LNCaP clone FGC (cell line): ENCODE measurements around the gene GLUL.

Experiments used
- DNase-seq: peaks from one replicate; pipeline ENCODE4 v3.0.0-alpha.2; 2011; ENCODE audit warnings: low read depth
- H3K4me3 ChIP-seq: 2 replicates; pipeline ENCODE4 v1.5.1; 2011; ENCODE audit warnings: mild to moderate bottlenecking, low read depth, low read length, control low read depth
- TF ChIP-seq, protein P1 (sequence below): IDR thresholded peaks from 2 replicates; pipeline ENCODE4 v1.5.1; 2012; ENCODE audit warnings: mild to moderate bottlenecking; ENCODE audit not compliant: control insufficient read depth, insufficient read depth; ENCODE audit errors: extremely low read depth

The GLUL gene

DNA sequence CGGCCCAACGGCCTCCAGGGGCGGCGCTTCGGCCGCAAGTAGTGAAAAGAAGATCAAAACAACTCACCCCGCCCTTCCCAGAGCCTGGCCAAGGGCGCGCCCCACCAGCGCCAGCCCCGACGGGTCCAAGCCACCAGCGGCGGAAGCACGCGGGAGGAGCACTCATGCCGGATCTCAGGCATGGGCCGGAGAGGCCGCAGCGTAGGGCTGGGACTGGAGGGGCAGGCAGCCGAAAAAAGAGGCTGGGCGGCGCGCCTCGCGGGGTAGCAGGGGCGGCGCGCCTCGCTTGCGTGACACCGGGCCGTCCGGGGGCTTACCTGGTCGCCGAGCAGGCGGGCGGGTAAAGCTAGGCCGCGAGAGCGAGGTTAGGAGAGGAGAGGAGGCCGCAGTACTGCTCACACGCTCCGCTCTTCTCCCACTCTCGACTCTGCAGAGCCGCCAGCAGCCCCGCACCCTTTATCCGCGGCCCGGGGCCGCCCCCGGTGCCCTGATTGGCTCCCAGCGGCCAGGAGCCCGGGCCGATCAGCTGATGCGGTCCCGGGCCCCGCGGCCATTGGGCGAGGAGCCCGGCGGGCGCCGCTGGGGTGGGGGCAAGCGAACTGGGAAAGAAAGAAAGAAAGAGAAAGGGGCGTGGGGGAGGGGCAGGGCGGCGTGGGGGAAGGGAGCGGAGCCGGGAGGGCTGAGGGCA lies at the start of gene GLUL:
GLUL (minus strand) TSS at position 429 of the 688 bp plus-strand sequence. CDS start 3,053 bp downstream, outside the sequence.
- peak; percentile 74 for DNase-seq
- peak within 1 kb of the TSS; percentile 78 for H3K4me3 ChIP-seq
- TF ChIP-seq, protein P1, sequence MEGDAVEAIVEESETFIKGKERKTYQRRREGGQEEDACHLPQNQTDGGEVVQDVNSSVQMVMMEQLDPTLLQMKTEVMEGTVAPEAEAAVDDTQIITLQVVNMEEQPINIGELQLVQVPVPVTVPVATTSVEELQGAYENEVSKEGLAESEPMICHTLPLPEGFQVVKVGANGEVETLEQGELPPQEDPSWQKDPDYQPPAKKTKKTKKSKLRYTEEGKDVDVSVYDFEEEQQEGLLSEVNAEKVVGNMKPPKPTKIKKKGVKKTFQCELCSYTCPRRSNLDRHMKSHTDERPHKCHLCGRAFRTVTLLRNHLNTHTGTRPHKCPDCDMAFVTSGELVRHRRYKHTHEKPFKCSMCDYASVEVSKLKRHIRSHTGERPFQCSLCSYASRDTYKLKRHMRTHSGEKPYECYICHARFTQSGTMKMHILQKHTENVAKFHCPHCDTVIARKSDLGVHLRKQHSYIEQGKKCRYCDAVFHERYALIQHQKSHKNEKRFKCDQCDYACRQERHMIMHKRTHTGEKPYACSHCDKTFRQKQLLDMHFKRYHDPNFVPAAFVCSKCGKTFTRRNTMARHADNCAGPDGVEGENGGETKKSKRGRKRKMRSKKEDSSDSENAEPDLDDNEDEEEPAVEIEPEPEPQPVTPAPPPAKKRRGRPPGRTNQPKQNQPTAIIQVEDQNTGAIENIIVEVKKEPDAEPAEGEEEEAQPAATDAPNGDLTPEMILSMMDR, result no peak

GRCh38 chr1:182438326-182438725 lies 46.7 kb upstream of the GLUL start:
- DNase-seq, result no peak
- no peak overlapping the region for H3K4me3 ChIP-seq
- TF ChIP-seq, protein P1, result no peak

- TF ChIP-seq, protein P1, result no peak
- DNase-seq, result no peak
Measured at GRCh38 chr1:182433580-182433979, 42.0 kb upstream of the GLUL start.

DNA sequence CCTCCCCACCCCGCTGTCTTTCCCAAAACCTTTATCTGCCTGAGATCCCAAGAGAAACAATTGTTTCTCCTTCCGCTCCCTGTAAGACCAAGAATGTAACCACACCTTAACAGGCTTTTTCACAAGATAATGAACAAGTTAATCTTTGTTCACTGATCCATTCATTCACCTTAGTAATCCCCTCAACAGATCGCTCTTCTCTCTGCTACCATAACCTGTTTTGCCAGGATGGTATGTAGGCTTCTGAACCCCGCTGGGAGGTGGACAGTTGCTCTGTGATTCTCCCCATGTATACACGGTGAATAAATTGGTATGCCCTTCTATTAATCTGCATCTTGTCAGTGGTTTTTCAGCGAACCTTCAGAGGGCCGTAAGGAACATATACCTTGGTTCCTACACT lies 39.7 kb upstream of the GLUL start:
- no peak for DNase-seq
- TF ChIP-seq, protein P1, result no peak
- H3K4me3 ChIP-seq, result no peak overlapping the region

More at GRCh38 chr1:182433580-182433979, 42.0 kb upstream of the GLUL start:
- H3K4me3 ChIP-seq, result no peak overlapping the region

- no peak for DNase-seq
- TF ChIP-seq, protein P1, result no peak
- no peak overlapping the region for H3K4me3 ChIP-seq
Measured at GRCh38 chr1:182430263-182431068, 38.9 kb upstream of the GLUL start.

DNA sequence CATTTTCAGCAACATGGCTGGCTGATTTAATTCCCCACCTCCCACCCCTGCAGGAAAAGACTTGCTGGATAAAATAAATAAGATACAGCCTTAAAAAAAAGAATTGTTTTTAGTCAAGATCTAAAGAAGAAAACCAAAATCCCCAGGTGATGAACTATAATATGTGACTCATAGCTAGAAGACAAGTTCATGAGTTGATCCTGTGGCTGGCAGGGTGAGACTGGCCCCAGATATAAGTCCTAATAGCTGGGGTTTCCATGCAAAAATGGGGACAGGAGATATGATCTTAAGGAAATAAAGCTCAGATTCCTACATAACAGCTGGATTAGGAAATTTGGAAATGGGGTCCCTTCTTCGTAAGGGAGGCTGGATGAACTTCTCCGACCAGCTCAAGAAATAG lies 36.5 kb upstream of the GLUL start:
- TF ChIP-seq, protein P1, result no peak
- H3K4me3 ChIP-seq, result no peak overlapping the region
- no peak for DNase-seq
